KMS-11 (cell line): Measurements from ENCODE around the gene SZT2.

ENCODE experiments used
- H2AFZ ChIP-seq: fragments of 200-600 bp; sonication (generic); 2 replicates; pipeline ENCODE4 v1.6.1; 2016; ENCODE audit warnings: antibody characterized with exemption, mixed run types, low read depth
- H3K27ac ChIP-seq: fragments of 200-600 bp; sonication (generic); 2 replicates; pipeline ENCODE4 v1.6.1; 2016; ENCODE audit warnings: mild to moderate bottlenecking, mixed run types
- H3K27me3 ChIP-seq: fragments of 200-600 bp; sonication (generic); 2 replicates; pipeline ENCODE4 v1.6.1; 2017; ENCODE audit warnings: mild to moderate bottlenecking, low read depth, mixed run types, moderate library complexity; ENCODE audit not compliant: insufficient read depth
- H3K36me3 ChIP-seq: fragments of 200-600 bp; sonication (generic); 2 replicates; pipeline ENCODE4 v1.6.1; 2017; ENCODE audit warnings: mild to moderate bottlenecking, mixed run types; ENCODE audit not compliant: insufficient read depth
- H3K4me1 ChIP-seq: fragments of 200-600 bp; sonication (generic); 2 replicates; pipeline ENCODE4 v1.6.1; 2016; ENCODE audit warnings: mild to moderate bottlenecking, low read depth, mixed run types; ENCODE audit not compliant: poor library complexity, severe bottlenecking
- H3K4me2 ChIP-seq: fragments of 200-600 bp; sonication (generic); 2 replicates; pipeline ENCODE4 v1.7.0; 2016; ENCODE audit warnings: mild to moderate bottlenecking, mixed run types
- H3K4me3 ChIP-seq: fragments of 200-600 bp; sonication (generic); IDR thresholded peaks from 2 replicates; pipeline ENCODE4 v1.6.1; 2017; ENCODE audit warnings: low read depth, low read length, mixed read lengths; ENCODE audit not compliant: insufficient read depth
- H3K79me2 ChIP-seq: fragments of 200-600 bp; sonication (generic); 2 replicates; pipeline ENCODE4 v1.6.1; 2016; ENCODE audit warnings: low read depth, mixed run types; ENCODE audit not compliant: insufficient read depth
- H3K9ac ChIP-seq: fragments of 200-600 bp; sonication (generic); 2 replicates; pipeline ENCODE4 v1.6.1; 2016; ENCODE audit warnings: mild to moderate bottlenecking, mixed run types
- H4K20me1 ChIP-seq: fragments of 200-600 bp; sonication (generic); 2 replicates; pipeline ENCODE4 v1.6.1; 2016; ENCODE audit warnings: mild to moderate bottlenecking, mixed run types; ENCODE audit not compliant: insufficient read depth
- TF ChIP-seq, protein P1 (sequence below): fragments of 200-600 bp; sonication (generic); conservative IDR thresholded peaks from 2 replicates; pipeline ENCODE4 v1.6.1; 2017; ENCODE audit warnings: low read depth, mild to moderate bottlenecking, antibody characterized with exemption, low read length, moderate library complexity, mixed read lengths

Gene SZT2

GRCh38 chr1:43402089-43402865 is 12.6 kb downstream of the SZT2 start:
- no peak overlapping the region for H3K27ac ChIP-seq
- H3K36me3 ChIP-seq, result peaks cover 3% of the 10 kb centered on the region; the same call in 1 of the 2 replicates
- H3K4me3 ChIP-seq, result no peak overlapping the region
- no peaks in the 10 kb centered on the region for H4K20me1 ChIP-seq
- TF ChIP-seq, protein P1, sequence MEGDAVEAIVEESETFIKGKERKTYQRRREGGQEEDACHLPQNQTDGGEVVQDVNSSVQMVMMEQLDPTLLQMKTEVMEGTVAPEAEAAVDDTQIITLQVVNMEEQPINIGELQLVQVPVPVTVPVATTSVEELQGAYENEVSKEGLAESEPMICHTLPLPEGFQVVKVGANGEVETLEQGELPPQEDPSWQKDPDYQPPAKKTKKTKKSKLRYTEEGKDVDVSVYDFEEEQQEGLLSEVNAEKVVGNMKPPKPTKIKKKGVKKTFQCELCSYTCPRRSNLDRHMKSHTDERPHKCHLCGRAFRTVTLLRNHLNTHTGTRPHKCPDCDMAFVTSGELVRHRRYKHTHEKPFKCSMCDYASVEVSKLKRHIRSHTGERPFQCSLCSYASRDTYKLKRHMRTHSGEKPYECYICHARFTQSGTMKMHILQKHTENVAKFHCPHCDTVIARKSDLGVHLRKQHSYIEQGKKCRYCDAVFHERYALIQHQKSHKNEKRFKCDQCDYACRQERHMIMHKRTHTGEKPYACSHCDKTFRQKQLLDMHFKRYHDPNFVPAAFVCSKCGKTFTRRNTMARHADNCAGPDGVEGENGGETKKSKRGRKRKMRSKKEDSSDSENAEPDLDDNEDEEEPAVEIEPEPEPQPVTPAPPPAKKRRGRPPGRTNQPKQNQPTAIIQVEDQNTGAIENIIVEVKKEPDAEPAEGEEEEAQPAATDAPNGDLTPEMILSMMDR, result no peak
- H2AFZ ChIP-seq, result no peak overlapping the region
- no peaks in the 10 kb centered on the region for H3K27me3 ChIP-seq
- no peaks in the 10 kb centered on the region for H3K79me2 ChIP-seq
- no peaks in the 10 kb centered on the region for H3K4me1 ChIP-seq
- H3K4me2 ChIP-seq, result no peak overlapping the region
- H3K9ac ChIP-seq, result no peak overlapping the region

DNA sequence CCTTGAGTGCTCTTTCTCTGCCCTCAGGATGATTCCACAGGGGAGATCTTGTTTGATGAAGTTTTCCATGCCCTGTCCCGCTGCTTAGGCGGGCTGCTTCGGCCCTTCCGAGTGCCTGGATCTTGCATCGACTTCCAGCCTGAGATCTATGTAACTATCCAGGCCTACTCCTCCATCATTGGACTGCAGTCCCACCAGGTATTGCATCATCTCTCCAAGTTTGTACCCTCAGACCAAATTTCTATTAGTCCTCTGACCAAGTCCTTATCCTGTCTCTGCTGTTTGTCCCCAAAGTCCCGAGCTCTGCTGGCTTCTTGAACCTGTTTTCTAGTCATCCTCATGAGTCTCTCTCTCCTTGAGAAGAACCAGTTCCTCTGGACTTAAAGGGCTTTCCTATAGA is 14.7 kb downstream of the SZT2 start:
- Histone ChIP-seq H3K4me3 (no peak overlapping the region), H4K20me1 (no peaks in the 10 kb centered on the region), H3K4me2 (no peak overlapping the region), H2AFZ (no peak overlapping the region), H3K4me1 (no peaks in the 10 kb centered on the region), H3K27ac (no peak overlapping the region), H3K9ac (no peak overlapping the region), H3K36me3 (peaks cover 3% of the 10 kb centered on the region; the same call in 1 of the 2 replicates), H3K79me2 (no peaks in the 10 kb centered on the region), H3K27me3 (no peaks in the 10 kb centered on the region)
- TF ChIP-seq, protein P1, result no peak

DNA sequence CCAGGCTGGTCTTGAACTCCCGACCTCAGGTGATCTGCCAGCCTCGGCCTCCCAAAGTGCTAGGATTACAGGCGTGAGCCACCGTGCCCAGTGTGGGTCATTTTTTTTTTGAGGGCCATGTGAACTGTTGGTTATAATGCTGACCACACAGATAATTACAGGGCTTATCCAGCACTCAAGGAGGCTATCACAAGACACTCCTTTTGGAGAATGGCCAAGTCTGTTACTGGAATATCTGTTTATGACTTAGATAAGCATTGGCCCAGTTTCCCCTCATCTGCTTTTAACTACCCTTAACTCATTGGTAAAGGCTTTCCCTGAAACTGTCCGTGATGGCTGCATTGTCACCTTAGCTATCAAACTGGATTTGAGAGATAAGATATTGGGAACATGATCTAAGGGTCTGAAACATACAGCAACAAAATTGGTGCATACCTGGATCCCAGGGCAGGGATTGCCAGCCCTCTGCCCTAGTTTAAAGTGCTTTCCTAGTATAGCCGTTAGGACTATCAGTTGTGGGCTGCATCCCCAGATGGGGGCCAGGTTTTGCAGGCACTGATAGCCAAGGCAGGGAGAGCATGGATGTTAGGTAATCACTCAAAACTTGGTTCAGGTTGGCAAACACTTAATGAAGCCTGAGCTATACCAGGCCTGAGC is 15.6 kb downstream of the SZT2 start:
- Histone ChIP-seq H3K79me2 (no peaks in the 10 kb centered on the region), H4K20me1 (no peaks in the 10 kb centered on the region), H3K4me1 (no peaks in the 10 kb centered on the region), H3K27me3 (no peaks in the 10 kb centered on the region), H3K4me2 (no peak overlapping the region), H3K36me3 (peaks cover 3% of the 10 kb centered on the region; the same call in 1 of the 2 replicates), H2AFZ (no peak overlapping the region), H3K4me3 (no peak overlapping the region), H3K9ac (no peak overlapping the region), H3K27ac (no peak overlapping the region)
- TF ChIP-seq, protein P1, result no peak

GRCh38 chr1:43405876-43406234 is 16.2 kb downstream of the SZT2 start:
- no peaks in the 10 kb centered on the region for H3K4me1 ChIP-seq
- H3K36me3 ChIP-seq, result peaks cover 3% of the 10 kb centered on the region; the same call in 1 of the 2 replicates
- H3K27me3 ChIP-seq, result no peaks in the 10 kb centered on the region
- no peak overlapping the region for H3K4me2 ChIP-seq
- H3K27ac ChIP-seq, result no peak overlapping the region
- no peak overlapping the region for H2AFZ ChIP-seq
- no peak overlapping the region for H3K9ac ChIP-seq
- no peaks in the 10 kb centered on the region for H3K79me2 ChIP-seq
- H4K20me1 ChIP-seq, result no peaks in the 10 kb centered on the region
- TF ChIP-seq, protein P1, result no peak
- no peak overlapping the region for H3K4me3 ChIP-seq
